Progenitor cell of endocrine pancreas (in vitro differentiated cells): Measurements from ENCODE around the gene PRXL2C. TPM values are rescaled to one million over a fixed set of nuclear protein-coding genes. Genes with fewer than 3 reads are reported as not detected.

Source experiments
- DNase-seq: peaks from one replicate; pipeline ENCODE4 v3.0.0; 2021; ENCODE audit warnings: low spot score; ENCODE audit not compliant: unreplicated experiment
- H3K27ac Mint-ChIP-seq: 2 replicates; pipeline ENCODE4 v1.8.0; 2021; ENCODE audit warnings: mild to moderate bottlenecking, moderate library complexity, mixed read lengths
- H3K27me3 Mint-ChIP-seq: 2 replicates; pipeline ENCODE4 v1.8.0; 2021; ENCODE audit warnings: mixed read lengths
- H3K36me3 Mint-ChIP-seq: 2 replicates; pipeline ENCODE4 v1.8.0; 2022; ENCODE audit warnings: mixed read lengths; ENCODE audit not compliant: insufficient read depth
- H3K4me1 Mint-ChIP-seq: 2 replicates; pipeline ENCODE4 v1.8.0; 2021; ENCODE audit warnings: low read depth, mixed read lengths
- H3K4me3 Mint-ChIP-seq: 2 replicates; pipeline ENCODE4 v1.8.0; 2021; ENCODE audit warnings: low read depth, mild to moderate bottlenecking, moderate library complexity, mixed read lengths
- H3K9me3 Mint-ChIP-seq: 2 replicates; pipeline ENCODE4 v1.8.0; 2021; ENCODE audit warnings: low read depth, mixed read lengths
- CTCF ChIP-seq: fragments of 200-600 bp; sonication (generic); IDR thresholded peaks from one replicate; pipeline ENCODE4 v1.5.0; 2021; ENCODE audit warnings: antibody characterized with exemption, mild to moderate bottlenecking; ENCODE audit not compliant: unreplicated experiment
- total RNA-seq: library from RNA; stranded (reverse); gene quantifications from 2 replicates; pipeline ENCODE4 v1.2.1, GENCODE V29; 2021

The PRXL2C gene
- total RNA-seq, 1 donor from 2014 or later: 6.2 TPM

GRCh38 chr9:96621618-96622017 is 33.5 kb downstream of the PRXL2C start:
- Mint-ChIP-seq H3K27ac (no peak overlapping the region), H3K4me1 (peaks cover 31% of the 10 kb centered on the region), H3K36me3 (no peaks in the 10 kb centered on the region), H3K9me3 (no peaks in the 10 kb centered on the region), H3K4me3 (no peak overlapping the region), H3K27me3 (no peaks in the 10 kb centered on the region)
- no peak for DNase-seq
- TF ChIP-seq CTCF: no peak

GRCh38 chr9:96620832-96621269 is 34.3 kb downstream of the PRXL2C start:
- Mint-ChIP-seq H3K36me3 (no peaks in the 10 kb centered on the region), H3K4me1 (peaks cover 31% of the 10 kb centered on the region), H3K9me3 (no peaks in the 10 kb centered on the region), H3K4me3 (peak overlapping the region; percentile 78), H3K27me3 (no peaks in the 10 kb centered on the region), H3K27ac (peak overlapping the region; percentile 96)
- DNase-seq: no peak
- no peak for TF ChIP-seq CTCF

GRCh38 chr9:96620181-96620514 is 35.0 kb downstream of the PRXL2C start:
- H3K4me1 Mint-ChIP-seq: peaks cover 31% of the 10 kb centered on the region
- no peak for TF ChIP-seq CTCF
- no peaks in the 10 kb centered on the region for H3K27me3 Mint-ChIP-seq
- peak overlapping the region; percentile 78 for H3K4me3 Mint-ChIP-seq
- H3K27ac Mint-ChIP-seq: peak overlapping the region; percentile 96
- no peaks in the 10 kb centered on the region for H3K9me3 Mint-ChIP-seq
- no peaks in the 10 kb centered on the region for H3K36me3 Mint-ChIP-seq
- DNase-seq: no peak

GRCh38 chr9:96619491-96620180 is 35.5 kb downstream of the PRXL2C start, which contains the start of gene CDC14B:
CDC14B (minus strand) TSS chr9:96619843; CDS start chr9:96619378, 465 bp downstream.
- Mint-ChIP-seq H3K4me3 (peak within 1 kb of the TSS; percentile 78), H3K9me3 (no peaks in the 10 kb centered on the region), H3K27me3 (no peaks in the 10 kb centered on the region), H3K4me1 (peaks cover 31% of the 10 kb centered on the region), H3K36me3 (no peaks in the 10 kb centered on the region), H3K27ac (peak within 1 kb of the TSS; percentile 96)
- TF ChIP-seq CTCF: peak; percentile 8
- DNase-seq: peak; percentile 89

- Mint-ChIP-seq H3K36me3 (no peaks in the 10 kb centered on the region), H3K4me3 (peak overlapping the region; percentile 50), H3K27me3 (no peaks in the 10 kb centered on the region), H3K27ac (no peak overlapping the region), H3K9me3 (no peaks in the 10 kb centered on the region), H3K4me1 (peaks cover 31% of the 10 kb centered on the region)
- DNase-seq: no peak
- no peak for TF ChIP-seq CTCF
Measured at GRCh38 chr9:96619124-96619465, 36.0 kb downstream of the PRXL2C start.
